ENCODE data around the gene ZNF479. TPM values are rescaled to one million over a fixed set of nuclear protein-coding genes. Genes with fewer than 3 reads are reported as not detected.

Gene ZNF479
- total and polyA plus RNA-seq, 2 of the 4 experiments (the other 2 are of a cell fraction) = not detected

- Histone ChIP-seq H3K4ac (ENCODE audit: low read depth, low read length) (no peak overlapping the region), H3K56ac (ENCODE audit: extremely low read depth, insufficient read depth, low read length) (no peak overlapping the region), H3K27ac (ENCODE audit: insufficient read depth, low read length) (no peak overlapping the region), H2AFZ (replicated peaks; ENCODE audit: low read length, poor library complexity) (no peak overlapping the region), H3K18ac (ENCODE audit: low read depth, low read length) (no peak overlapping the region), H4K8ac (ENCODE audit: low read depth in 2 of 2, low read length in 2 of 2) (no peak overlapping the region), H3K14ac (replicated peaks; ENCODE audit: low read depth, low read length) (no peak overlapping the region), H3K4me3 (ENCODE audit: insufficient read depth, low read depth, low read length) (no peak overlapping the region), H3K79me1 (ENCODE audit: low read depth in 1 of 2, low read length in 2 of 2) (no peaks in the 10 kb centered on the region), H3K27me3 (ENCODE audit: control insufficient read depth, insufficient read depth, low read length) (no peaks in the 10 kb centered on the region), H4K91ac (ENCODE audit: insufficient read depth, low read depth, low read length) (no peak overlapping the region), H3K9ac (ENCODE audit: low read depth, low read length) (no peak overlapping the region), H3K4me2 (ENCODE audit: low read depth, low read length) (no peak overlapping the region), H3K4me1 (ENCODE audit: control insufficient read depth, insufficient read depth, low read length) (no peaks in the 10 kb centered on the region), H2AK5ac (ENCODE audit: low read depth, low read length) (no peak overlapping the region), H2BK20ac (ENCODE audit: low read depth, low read length) (no peak overlapping the region), H2BK120ac (ENCODE audit: low read depth, low read length) (no peak overlapping the region), H3K9me1 (ENCODE audit: insufficient read depth, low read length) (no peaks in the 10 kb centered on the region), H2BK15ac (ENCODE audit: low read depth, low read length) (no peak overlapping the region), H2BK5ac (ENCODE audit: low read depth, low read length, poor library complexity, severe bottlenecking) (no peak overlapping the region), H3K9me3 (ENCODE audit: control insufficient read depth, insufficient read depth, low read length) (peaks cover 44% of the 10 kb centered on the region), H2AK9ac (replicated peaks; ENCODE audit: low read depth, low read length, poor library complexity) (no peak overlapping the region), H4K5ac (ENCODE audit: low read depth, low read length) (no peak overlapping the region), H3K23ac (ENCODE audit: low read depth, low read length) (no peak overlapping the region), H4K20me1 (ENCODE audit: insufficient read depth, low read length) (no peaks in the 10 kb centered on the region), H3K36me3 (ENCODE audit: control insufficient read depth, insufficient read depth, low read length) (no peaks in the 10 kb centered on the region)
- dilution Hi-C loops (cut with HindIII; ENCODE audit: low sequenced_read_pairs, unreplicated experiment) (no loop called here), intact Hi-C loops (cut with micrococcal nuclease) (no loop called here), in situ Hi-C loops (cut with MboI; ENCODE audit: low sequenced_read_pairs) (no loop called here)
- no peak for DNase-seq
- no TSS peak for BruUV-seq (replicated peaks)
- ATAC-seq (ENCODE audit: low read depth) = no peak
- no peak for TF ChIP-seq MAFK (IDR thresholded peaks at IDR 0.05; ENCODE audit: low read depth, low read length)
- no peak for TF ChIP-seq USF2 (IDR thresholded peaks at IDR 0.05; ENCODE audit: low read depth, low read length)
- no peak for TF ChIP-seq MXI1 (IDR thresholded peaks at IDR 0.05; ENCODE audit: borderline replicate concordance, low read depth, low read length)
- no peak for TF ChIP-seq RCOR1 (IDR thresholded peaks at IDR 0.05; ENCODE audit: insufficient replicate concordance, low read length)
- ChIA-PET CTCF (no interaction called here), POLR2A (ENCODE audit: unreplicated experiment) (no interaction called here)
- 55% methylated on average over 6 of the region's 9 CpGs; no CpG with 5 or more reads in 1 of the 2 experiments for WGBS, 2 experiments (ENCODE audit: extremely low coverage in 2 of 2, insufficient read length in 1 of 2)
These were observed 49.0 kb upstream of the ZNF479 start for GRCh38 chr7:57181281-57181680.

Measured in IMR-90 (cell line).